Uterus (tissue), 2 donors: ENCODE results near the gene IGFL1.

ENCODE experiments used
- CTCF ChIP-seq, 4 experiments: fragments of 200-600 bp in 2 of 4; fragments of 450-650 bp in 2 of 4; sonication (generic) in 2 of 4; IDR thresholded peaks; one replicate each; pipeline ENCODE4 v1.5.1; 2016 to 2019; ENCODE audit warnings: antibody characterized with exemption in 4 of 4, mild to moderate bottlenecking in 2 of 4, moderate library complexity in 1 of 4
- POLR2A ChIP-seq, 2 donors: fragments of 450-650 bp; IDR thresholded peaks; one replicate each; pipeline ENCODE4 v1.6.1; 2016; ENCODE audit warnings: antibody characterized with exemption in 2 of 2, mild to moderate bottlenecking in 1 of 2, moderate library complexity in 1 of 2

GRCh38 chr19:46216612-46217011 lies 12.9 kb upstream of the IGFL1 start:
- TF ChIP-seq CTCF (IDR thresholded peaks at IDR 0.05): no peak
- TF ChIP-seq POLR2A (IDR thresholded peaks at IDR 0.05): no peak
